Measurements from ENCODE around the gene DNAJC1.
A peak's percentile ranks its signal among the peaks of the same experiment; 100 is the strongest.
"Not testable (repeated sequence)": the region's sequence is repeated elsewhere in the genome, so short reads cannot be mapped to it uniquely, and the experiment has no call there.

DNAJC1 gene

DNA sequence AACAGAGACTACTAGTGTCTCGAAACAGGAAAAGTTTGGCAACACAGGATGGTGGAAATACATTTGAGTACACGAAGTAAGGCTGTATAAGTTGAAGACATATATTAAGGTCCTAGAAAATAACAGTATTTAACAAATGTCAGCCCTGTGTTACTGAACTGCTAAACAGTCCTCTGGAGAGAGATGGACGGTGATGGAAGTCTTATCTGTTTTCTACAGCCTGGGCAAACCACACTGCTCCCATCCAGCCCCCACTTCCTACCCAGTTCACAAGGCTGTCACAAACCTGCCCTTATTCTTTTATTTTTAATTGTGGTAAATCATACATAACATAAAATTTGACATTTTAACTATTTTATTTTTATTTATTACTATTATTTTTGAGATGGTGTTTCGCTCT, 179.1 kb downstream of the DNAJC1 start:
- DNase-seq, result no peak

GRCh38 chr10:21823617-21824016, 179.9 kb downstream of the DNAJC1 start:
- DNase-seq, result no peak

GRCh38 chr10:21822273-21822672, 181.3 kb downstream of the DNAJC1 start:
- not testable (repeated sequence) for DNase-seq

DNA sequence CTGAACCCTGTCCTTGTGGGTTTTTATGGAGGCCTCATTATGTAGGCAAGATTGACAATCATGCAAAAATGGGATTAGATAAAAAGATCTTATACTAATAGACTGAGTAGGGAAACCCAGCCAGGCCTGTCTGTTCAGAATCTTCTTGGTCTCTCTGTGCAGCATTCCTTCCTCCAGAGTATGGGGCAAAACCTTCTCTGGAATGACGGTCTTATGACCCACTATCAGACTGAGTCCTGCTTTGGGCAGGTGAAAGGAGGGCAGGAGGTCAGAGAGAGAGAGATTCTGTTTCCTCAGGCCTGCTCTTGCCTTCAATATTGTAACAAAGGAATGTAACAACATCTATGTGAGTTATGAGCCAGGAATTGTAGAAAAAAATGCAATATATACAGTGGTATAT, 182.6 kb downstream of the DNAJC1 start:
- no peak for DNase-seq

DNA sequence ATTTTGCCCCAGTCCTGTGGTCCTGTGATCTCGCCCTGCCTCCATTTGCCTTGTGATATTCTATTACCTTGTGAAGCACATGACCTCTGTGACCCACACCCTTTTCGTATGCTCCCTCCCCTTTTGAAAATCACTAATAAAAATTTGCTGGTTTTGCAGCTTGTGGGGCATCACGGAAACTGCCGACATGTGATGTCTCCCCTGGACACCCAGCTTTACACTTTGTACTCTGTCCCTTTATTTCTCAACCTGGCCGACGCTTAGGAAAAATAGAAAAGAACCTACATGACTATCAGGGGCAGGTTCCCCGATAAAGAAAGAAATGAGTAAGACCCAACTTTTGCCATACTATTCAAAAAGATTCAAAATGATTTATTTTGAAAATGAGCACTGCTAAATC, 185.1 kb downstream of the DNAJC1 start:
- not testable (repeated sequence) for DNase-seq

DNA sequence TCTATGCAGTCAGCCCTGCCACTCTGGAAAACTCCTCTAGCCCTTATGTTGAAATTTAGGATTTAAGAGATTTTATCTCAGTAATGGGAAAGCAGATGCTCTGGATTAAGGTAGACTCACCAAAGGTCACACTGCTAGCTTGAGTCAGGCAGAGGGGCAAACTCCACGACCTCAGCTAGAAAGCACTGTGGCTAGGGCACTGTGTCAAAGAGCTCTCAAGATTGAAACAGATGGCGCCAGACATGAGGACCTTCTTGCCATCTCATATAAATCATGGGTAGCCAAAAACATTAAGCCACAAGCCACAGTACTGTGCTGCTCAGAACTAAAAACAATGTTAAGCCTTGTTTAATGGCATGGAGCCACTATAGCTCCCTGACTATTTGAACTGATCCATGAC, 188.7 kb downstream of the DNAJC1 start:
- DNase-seq, result no peak

- DNase-seq, result peak; percentile 11 to 46 (median 41)
Observed at GRCh38 chr10:21813946-21814345, 189.6 kb downstream of the DNAJC1 start.

GRCh38 chr10:21811245-21811585, 192.3 kb downstream of the DNAJC1 start:
- no peak for DNase-seq

DNA sequence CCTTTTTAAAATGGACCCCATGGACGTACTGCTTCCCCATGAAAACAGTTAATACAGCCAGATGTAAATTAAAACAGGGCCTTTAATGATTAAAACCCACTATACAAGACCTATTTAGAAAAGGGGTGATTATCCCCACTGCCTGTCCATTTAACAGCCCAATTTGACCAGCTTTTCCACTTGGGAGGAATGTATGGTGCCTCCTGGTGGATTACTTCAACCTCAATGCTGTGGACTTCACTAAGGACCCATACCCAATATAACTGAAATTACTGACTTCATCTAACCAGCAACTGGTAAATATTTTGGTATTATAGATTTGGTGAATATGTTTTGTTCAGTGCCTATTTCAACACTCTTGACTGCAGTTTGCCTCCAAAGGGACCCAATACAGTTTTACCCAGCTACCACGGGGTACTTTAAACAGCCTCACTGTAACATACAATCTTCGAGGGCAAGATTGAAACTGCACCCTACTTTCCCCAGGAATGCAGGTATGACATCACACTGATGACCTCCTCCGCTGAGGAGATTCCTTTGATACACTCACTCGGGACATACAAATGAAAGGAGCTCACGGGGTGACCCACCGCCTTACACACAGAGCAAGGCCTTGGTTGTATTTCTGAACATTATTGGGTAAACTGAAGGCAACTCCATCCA, 192.8 kb downstream of the DNAJC1 start:
- DNase-seq, result no peak

DNA sequence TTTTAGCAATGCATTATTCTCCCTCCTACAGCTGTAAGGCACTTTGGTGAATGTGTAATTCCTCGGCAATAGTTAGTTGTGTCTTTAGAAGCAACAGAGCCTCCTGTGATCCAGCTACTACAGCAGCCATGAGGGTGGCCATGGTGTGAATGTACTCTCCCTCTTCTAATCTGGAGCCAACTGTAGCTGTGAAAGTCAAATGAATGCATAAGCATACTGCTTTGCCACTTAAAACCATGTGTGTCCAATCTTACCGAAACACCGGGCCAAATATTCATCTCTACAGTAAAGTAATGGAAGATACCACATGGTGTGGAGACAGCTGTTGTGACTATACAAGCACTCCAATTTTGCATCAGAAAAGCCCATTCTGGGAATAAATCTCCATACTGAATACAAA, 195.0 kb downstream of the DNAJC1 start:
- no peak for DNase-seq

- no peak for DNase-seq
Observed at GRCh38 chr10:21807180-21807579, 196.3 kb downstream of the DNAJC1 start.

DNA sequence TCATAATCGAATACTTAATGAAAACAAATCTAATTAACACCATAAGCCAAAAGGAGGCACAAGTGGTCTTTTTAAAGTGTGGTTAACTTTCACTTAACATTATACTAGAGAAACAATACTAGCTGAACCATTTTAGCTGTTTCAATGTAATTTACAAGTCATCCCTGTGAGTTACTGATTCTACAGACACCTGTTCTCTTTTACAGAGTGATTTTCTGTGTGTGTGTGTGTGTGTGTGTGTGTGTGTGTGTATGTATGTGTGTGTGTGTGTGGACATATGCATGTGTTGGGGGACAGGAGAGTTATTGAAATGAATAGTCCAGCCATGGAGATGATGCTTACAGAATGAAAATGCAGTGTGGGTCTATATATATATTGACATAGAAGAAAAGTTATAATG, 200.2 kb downstream of the DNAJC1 start:
- DNase-seq, result no peak

DNA sequence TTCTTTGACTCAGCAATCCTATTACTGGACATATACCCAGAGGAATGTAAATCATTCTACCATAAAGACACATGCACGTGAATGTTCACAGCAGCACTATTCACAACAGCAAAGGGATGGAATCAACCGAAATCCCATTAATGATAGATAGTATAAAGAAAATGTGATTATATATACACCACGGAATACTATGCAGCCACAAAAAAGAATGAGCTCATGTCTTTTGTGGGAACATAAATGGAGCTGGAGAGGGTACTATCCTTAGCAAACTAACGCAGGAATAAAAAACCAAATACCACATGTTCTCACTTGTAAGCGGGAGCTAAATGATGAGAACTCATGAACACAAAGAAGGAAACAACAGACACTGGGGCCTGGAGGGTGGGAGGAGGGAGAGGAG, 201.9 kb downstream of the DNAJC1 start:
- no peak for DNase-seq

GRCh38 chr10:21797984-21798765, 205.4 kb downstream of the DNAJC1 start:
- DNase-seq, result no peak

- no peak for DNase-seq
Observed at GRCh38 chr10:21797533-21797932, 206.0 kb downstream of the DNAJC1 start.

DNA sequence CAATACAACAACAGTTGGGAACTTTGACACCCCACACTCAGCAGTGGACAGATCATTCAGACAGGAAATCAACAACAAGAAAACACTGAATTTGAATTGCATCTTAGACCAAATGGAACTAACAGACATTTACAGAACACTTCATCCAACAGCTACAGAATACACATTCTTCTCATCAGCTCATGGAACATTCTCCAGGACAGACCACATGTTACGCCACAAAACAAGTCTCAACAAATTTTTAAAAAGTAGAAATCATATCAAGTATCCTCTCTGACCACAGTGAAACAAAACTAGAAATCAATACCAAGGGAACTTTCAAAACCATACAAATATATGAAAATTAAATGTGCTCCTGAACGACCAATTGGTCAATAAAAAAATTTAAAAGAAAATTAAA, 212.3 kb downstream of the DNAJC1 start:
- no peak for DNase-seq

- DNase-seq, result no peak
Observed at GRCh38 chr10:21776883-21777282, 226.6 kb downstream of the DNAJC1 start.

GRCh38 chr10:21771219-21771618, 232.3 kb downstream of the DNAJC1 start:
- DNase-seq, result no peak

- no peak for DNase-seq
Observed at GRCh38 chr10:21769041-21769440, 234.5 kb downstream of the DNAJC1 start.

- DNase-seq, result no peak
Observed at GRCh38 chr10:21764466-21765189, 238.9 kb downstream of the DNAJC1 start.

- DNase-seq, result no peak
Observed at GRCh38 chr10:21760332-21760731, 243.2 kb downstream of the DNAJC1 start.

DNA sequence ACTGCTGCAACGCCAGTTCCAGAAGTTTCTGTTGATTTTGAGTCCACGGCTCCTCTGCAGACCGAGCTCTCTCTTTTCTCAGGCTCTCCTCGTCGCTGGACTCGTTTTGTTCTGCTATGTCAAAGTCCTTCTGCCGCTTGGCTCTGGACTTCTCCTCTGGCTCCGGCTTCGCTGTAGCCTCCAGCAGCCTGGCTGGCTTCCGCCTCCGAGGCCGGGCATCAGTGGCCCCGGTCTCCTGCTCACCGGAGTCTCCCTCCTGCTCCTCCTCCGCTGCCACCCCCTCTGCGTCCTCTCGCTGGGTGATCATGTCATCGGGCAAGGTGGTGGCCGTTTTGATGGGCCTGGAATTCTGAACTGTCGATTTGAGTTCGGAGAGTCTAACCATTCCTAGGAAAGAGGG, 244.3 kb downstream of the DNAJC1 start:
- no peak for DNase-seq

GRCh38 chr10:21758696-21759095, 244.8 kb downstream of the DNAJC1 start:
- DNase-seq, result no peak

DNA sequence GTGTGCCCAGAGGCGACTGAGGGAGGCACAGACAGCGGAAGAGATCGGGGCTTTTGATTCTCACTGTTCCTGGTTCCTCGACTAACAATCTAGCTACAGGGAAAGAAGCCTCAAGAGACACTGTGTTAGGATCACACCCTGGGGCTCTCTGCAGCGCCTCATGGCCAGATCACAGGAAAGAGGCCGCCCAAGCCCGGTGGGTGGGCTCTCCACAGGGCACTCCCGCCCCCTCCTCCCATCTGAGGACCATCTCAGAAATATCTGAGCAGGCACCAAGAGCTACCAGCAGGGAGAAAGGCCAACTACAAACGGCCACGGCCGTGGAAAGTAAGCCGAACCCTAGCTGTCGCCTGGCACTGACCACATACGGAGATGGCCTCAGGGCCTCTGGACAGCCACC, 245.3 kb downstream of the DNAJC1 start:
- no peak for DNase-seq
